ENCODE measurements around the gene RNF7.

GRCh38 chr3:141735176-141735575, 2.9 kb upstream of the RNF7 start:
- no peak for TF ChIP-seq CTCF (IDR thresholded peaks at IDR 0.05; ENCODE audit: low read depth, low read length)
- no peak for TF ChIP-seq EZH2phosphoT487 (IDR thresholded peaks at IDR 0.05; ENCODE audit: low read depth)

Data from OCI-LY3 (cell line).